Measurements from ENCODE around the gene LYL1. TPM values are rescaled to one million over a fixed set of nuclear protein-coding genes. Genes with fewer than 3 reads are reported as not detected.

The LYL1 gene
- total RNA-seq, 4 donors from 2014 or later = 4.2 to 10.9 (median 7.7) TPM

DNA sequence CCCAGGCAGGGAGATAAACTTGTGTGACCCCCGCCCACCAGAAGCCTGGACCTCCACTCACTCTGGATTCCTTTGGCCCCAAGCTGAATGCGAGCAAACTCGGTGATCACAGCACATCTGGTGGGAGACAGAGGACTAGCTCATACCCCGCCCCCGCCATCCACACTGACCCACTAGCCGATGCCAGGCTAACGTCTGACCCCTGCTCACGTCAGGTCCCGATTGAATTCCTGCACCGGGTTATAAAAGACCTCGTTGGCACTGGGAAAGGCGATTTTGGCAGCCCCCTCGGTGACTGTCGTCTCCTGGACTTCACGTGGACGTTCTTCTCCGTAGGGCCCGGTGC is 13.3 kb upstream of the LYL1 start:
- intact Hi-C loops (cut with DNase I) = no loop called here
- 0 to 5% methylated on average over 8 to 10 of the region's 18 CpGs for WGBS, 2 donors
- H3K27me3 ChIP-seq = no peaks in the 10 kb centered on the region
- TF ChIP-seq, protein P1, sequence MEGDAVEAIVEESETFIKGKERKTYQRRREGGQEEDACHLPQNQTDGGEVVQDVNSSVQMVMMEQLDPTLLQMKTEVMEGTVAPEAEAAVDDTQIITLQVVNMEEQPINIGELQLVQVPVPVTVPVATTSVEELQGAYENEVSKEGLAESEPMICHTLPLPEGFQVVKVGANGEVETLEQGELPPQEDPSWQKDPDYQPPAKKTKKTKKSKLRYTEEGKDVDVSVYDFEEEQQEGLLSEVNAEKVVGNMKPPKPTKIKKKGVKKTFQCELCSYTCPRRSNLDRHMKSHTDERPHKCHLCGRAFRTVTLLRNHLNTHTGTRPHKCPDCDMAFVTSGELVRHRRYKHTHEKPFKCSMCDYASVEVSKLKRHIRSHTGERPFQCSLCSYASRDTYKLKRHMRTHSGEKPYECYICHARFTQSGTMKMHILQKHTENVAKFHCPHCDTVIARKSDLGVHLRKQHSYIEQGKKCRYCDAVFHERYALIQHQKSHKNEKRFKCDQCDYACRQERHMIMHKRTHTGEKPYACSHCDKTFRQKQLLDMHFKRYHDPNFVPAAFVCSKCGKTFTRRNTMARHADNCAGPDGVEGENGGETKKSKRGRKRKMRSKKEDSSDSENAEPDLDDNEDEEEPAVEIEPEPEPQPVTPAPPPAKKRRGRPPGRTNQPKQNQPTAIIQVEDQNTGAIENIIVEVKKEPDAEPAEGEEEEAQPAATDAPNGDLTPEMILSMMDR (IDR thresholded peaks at IDR 0.05) = no peak
- no peak for TF ChIP-seq POLR2A (IDR thresholded peaks at IDR 0.05)
- DNase-seq = no peak
- peak overlapping the region in 1 of 3 donors; percentile 51 for H3K27ac ChIP-seq
- H3K9me3 ChIP-seq = no peaks in the 10 kb centered on the region
- H3K4me3 ChIP-seq (replicated peaks in 1 of 3) = peak overlapping the region; percentile 68 to 92 (median 85)
- peaks cover 6 to 14% of the 10 kb centered on the region in 2 donors for H3K36me3 ChIP-seq
- peaks cover 33% of the 10 kb centered on the region in 2 donors for H3K4me1 ChIP-seq

DNA sequence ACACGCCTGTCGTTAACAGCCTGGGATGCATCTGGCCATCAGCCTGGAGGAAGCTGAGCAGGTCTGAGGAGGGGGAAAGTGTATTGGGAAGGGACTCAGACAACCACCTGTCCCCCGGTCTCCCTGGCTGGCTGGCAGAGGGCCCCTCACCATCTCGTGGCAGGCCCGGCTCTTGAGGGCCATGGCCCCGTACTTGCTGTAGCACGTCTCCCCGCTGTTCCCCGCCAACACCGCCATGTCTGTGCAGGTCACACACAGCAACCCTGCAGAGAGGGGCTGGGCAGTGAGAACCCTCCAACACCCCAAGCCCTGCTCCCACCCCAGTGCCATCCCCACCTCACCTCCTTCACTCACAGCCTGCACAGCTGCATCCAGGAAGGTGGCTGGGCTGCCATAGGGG is 9.9 kb upstream of the LYL1 start:
- WGBS, 2 donors = 91 to 97% methylated on average over 9 to 10 of the region's 10 CpGs
- H3K4me1 ChIP-seq = peaks cover 15 to 17% of the 10 kb centered on the region in 2 donors
- H3K36me3 ChIP-seq = peaks cover 6 to 20% of the 10 kb centered on the region in 2 donors
- no peak overlapping the region for H3K4me3 ChIP-seq (replicated peaks in 1 of 3)
- no peaks in the 10 kb centered on the region for H3K9me3 ChIP-seq
- no peak for DNase-seq
- intact Hi-C loops (cut with DNase I) = loop anchor here (5.0 kb wide), 1 partner anchor 35 kb away; no protein-coding TSS in a partner anchor
- H3K27ac ChIP-seq = no peak overlapping the region
- TF ChIP-seq, protein P1 (IDR thresholded peaks at IDR 0.05) = no peak
- no peak for TF ChIP-seq POLR2A (IDR thresholded peaks at IDR 0.05)
- H3K27me3 ChIP-seq = no peaks in the 10 kb centered on the region

DNA sequence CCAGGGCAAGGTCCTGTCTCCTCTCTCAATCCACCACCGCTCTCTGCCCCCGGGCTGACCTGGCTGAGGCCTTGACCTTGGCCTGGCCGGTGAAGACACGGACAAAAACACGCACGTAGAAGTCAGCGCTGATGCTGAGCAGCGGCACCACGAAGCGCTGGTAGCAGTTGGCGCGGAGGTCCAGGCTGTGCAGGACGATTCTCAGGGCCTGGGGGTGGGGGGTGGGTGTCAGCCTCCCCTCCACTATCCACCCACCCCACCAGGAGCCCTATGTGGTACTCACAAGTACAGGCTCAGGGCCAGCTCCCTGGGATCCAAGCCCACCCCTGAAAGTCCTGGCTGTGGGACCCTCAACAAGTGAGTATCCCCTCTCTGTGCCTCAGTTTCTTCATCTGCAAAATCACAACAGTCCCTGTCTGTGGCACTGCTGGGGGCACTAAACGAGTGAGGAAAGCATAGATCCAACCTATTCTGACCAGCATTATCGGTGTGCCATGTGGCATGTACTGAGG is 7.5 kb upstream of the LYL1 start:
- no peak for TF ChIP-seq POLR2A (IDR thresholded peaks at IDR 0.05)
- TF ChIP-seq, protein P1 (IDR thresholded peaks at IDR 0.05) = no peak
- Histone ChIP-seq H3K4me3 (replicated peaks in 1 of 3) (no peak overlapping the region), H3K4me1 (no peaks in the 10 kb centered on the region), H3K9me3 (no peaks in the 10 kb centered on the region), H3K27ac (no peak overlapping the region), H3K36me3 (peaks cover 6 to 23% of the 10 kb centered on the region in 2 donors), H3K27me3 (no peaks in the 10 kb centered on the region)
- intact Hi-C loops (cut with DNase I) = loop anchor here (5.0 kb wide), 1 partner anchor 37 kb away; no protein-coding TSS in a partner anchor
- no peak for DNase-seq
- WGBS, 2 donors = 95 to 98% methylated on average over 4 to 11 of the region's 15 CpGs

DNA sequence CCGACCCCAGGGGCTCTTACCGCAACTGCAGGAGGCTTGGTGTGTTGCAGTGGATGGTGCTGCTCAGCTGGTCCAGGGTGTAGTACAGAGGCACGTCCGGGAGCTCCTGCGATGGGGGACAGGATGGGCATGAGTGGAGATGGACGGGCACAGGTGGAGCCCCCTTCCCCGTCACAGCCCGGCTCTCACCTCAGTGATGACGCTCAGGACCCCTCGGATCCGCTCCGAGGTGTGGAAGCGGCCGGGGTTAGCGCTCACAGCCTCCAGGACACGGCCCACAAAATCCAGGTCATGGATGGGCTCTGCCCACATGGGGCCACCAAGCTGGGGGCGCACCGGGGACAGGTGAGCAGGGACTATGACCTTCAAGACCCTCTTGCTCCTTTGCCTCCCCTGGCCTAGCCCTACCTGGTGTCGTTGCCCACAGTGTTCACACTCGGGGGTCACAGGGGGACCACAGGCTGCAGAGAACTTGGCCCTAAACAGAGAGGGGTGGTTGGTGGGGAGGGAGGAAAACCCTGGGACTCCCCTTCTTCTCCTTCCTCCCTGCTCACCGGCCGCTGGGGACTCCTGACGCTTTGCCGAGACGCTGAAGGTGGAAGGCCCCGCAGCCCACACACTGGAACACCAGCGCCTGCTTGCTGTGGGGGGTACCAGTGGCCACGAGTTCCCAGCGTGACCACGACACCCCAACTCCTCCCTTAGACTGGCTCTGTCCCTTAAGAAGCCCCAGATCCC is 6.9 kb upstream of the LYL1 start:
- Histone ChIP-seq H3K9me3 (no peaks in the 10 kb centered on the region), H3K27ac (no peak overlapping the region), H3K27me3 (no peaks in the 10 kb centered on the region), H3K4me1 (no peaks in the 10 kb centered on the region), H3K4me3 (replicated peaks in 1 of 3) (no peak overlapping the region), H3K36me3 (peaks cover 6 to 23% of the 10 kb centered on the region in 2 donors)
- TF ChIP-seq, protein P1 (IDR thresholded peaks at IDR 0.05) = no peak
- no peak for TF ChIP-seq POLR2A (IDR thresholded peaks at IDR 0.05)
- DNase-seq = no peak
- 93 to 94% methylated on average over 26 to 29 of the region's 30 CpGs for WGBS, 2 donors
- intact Hi-C loops (cut with DNase I) = loop anchor here (5.0 kb wide), 1 partner anchor 38 kb away; no protein-coding TSS in a partner anchor

Data from thyroid gland (tissue), 4 donors.